ENCODE data around the gene HOTAIR. TPM values are rescaled to one million over a fixed set of nuclear protein-coding genes. Genes with fewer than 3 reads are reported as not detected.

Gene HOTAIR
- total and polyA plus RNA-seq, 8 donors = not detected

DNA sequence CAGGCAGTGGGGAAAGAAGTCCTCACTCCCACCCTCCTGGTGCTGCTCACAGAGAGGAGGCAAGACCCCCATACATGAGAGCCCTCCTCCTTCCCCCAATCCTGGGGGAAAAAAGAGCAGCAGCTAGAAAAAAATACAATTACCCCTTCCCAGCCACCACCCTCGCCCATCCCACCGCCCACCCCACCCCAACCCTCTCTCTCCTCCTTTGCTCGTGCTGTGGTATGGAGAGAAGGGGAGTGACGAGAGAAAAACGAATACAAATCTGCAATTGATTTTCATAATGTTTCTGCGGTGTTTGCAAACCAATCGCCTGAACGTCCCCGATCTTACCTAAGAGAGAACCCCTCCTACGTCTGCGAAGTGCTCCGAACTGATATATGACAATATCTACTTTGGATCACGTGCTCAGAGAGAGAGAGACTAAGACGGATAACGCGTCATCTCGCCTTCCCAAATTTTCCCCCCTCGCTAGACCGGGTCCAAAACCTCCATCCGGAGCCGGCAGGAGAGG lies 2.0 kb downstream of the HOTAIR start, which contains the start of gene HOXC11:
TSS of gene HOXC11 (plus strand) at position 405 of the 514 bp plus-strand sequence. CDS start 116 bp downstream, outside the sequence.
- Histone ChIP-seq H3K4me3 (peak within 1 kb of the TSS in 3 of 4 donors; percentile 18 to 43 (median 35)), H3K36me3 (no peaks in the 10 kb centered on the region), H3K9me3 (peaks cover 0 to 15% (median 0%) of the 10 kb centered on the region in 4 donors), H3K27me3 (peaks cover 52 to 100% (median 100%) of the 10 kb centered on the region in 3 donors), H3K27ac (no peak within 1 kb of the TSS), H3K4me1 (peaks cover 23 to 30% (median 28%) of the 10 kb centered on the region in 4 donors)
- WGBS, 5 donors = 7 to 21% (median 8%) methylated on average over 21 of the region's 21 CpGs
- no peak for DNase-seq
- intact Hi-C loops (cut with DNase I; ENCODE audit: low total_unique reads) = no loop called here
- TF ChIP-seq, protein P1, sequence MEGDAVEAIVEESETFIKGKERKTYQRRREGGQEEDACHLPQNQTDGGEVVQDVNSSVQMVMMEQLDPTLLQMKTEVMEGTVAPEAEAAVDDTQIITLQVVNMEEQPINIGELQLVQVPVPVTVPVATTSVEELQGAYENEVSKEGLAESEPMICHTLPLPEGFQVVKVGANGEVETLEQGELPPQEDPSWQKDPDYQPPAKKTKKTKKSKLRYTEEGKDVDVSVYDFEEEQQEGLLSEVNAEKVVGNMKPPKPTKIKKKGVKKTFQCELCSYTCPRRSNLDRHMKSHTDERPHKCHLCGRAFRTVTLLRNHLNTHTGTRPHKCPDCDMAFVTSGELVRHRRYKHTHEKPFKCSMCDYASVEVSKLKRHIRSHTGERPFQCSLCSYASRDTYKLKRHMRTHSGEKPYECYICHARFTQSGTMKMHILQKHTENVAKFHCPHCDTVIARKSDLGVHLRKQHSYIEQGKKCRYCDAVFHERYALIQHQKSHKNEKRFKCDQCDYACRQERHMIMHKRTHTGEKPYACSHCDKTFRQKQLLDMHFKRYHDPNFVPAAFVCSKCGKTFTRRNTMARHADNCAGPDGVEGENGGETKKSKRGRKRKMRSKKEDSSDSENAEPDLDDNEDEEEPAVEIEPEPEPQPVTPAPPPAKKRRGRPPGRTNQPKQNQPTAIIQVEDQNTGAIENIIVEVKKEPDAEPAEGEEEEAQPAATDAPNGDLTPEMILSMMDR (IDR thresholded peaks at IDR 0.05) = no peak
- TF ChIP-seq POLR2AphosphoS5 (IDR thresholded peaks at IDR 0.05) = no peak
- no peak for TF ChIP-seq EP300 (IDR thresholded peaks at IDR 0.05)
- TF ChIP-seq POLR2A (IDR thresholded peaks at IDR 0.05) = no peak

DNA sequence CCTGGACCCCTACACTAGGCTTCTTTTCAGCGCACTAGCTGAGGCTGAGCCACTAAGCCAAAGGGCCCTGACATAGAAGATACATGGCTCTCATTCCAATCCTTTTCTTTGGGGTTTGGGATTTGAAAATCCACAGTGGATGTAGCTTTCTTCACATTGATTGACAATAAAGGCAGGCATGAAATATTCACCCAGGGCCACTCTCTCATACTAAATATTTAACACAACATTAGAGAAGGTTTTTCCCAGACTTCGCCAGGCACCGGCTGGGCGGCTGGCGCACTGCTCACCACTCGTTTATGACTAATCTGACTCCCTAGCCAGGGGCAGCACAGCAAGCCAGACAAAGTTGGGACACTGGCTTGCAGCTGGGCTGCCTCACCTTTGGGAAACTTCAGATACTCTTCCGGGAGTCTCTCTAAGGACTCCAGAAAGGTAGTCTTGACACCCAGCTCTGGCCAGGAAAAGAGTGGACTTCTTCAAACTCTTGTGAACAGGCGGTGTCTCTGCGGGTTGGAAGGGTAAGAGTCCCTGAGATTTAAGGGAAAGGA lies 2.5 kb downstream of the HOTAIR start:
- intact Hi-C loops (cut with DNase I; ENCODE audit: low total_unique reads) = no loop called here
- no peak for TF ChIP-seq POLR2A (IDR thresholded peaks at IDR 0.05)
- TF ChIP-seq POLR2AphosphoS5 (IDR thresholded peaks at IDR 0.05) = no peak
- TF ChIP-seq, protein P1 (IDR thresholded peaks at IDR 0.05) = no peak
- TF ChIP-seq EP300 (IDR thresholded peaks at IDR 0.05) = no peak
- WGBS, 5 donors = 22 to 26% (median 25%) methylated on average over 9 of the region's 9 CpGs
- Histone ChIP-seq H3K27ac (no peak overlapping the region), H3K36me3 (no peaks in the 10 kb centered on the region), H3K27me3 (peaks cover 54 to 100% (median 100%) of the 10 kb centered on the region in 3 donors), H3K9me3 (peaks cover 0 to 15% (median 0%) of the 10 kb centered on the region in 4 donors), H3K4me1 (peaks cover 23 to 30% (median 28%) of the 10 kb centered on the region in 4 donors), H3K4me3 (no peak overlapping the region)
- DNase-seq = no peak

DNA sequence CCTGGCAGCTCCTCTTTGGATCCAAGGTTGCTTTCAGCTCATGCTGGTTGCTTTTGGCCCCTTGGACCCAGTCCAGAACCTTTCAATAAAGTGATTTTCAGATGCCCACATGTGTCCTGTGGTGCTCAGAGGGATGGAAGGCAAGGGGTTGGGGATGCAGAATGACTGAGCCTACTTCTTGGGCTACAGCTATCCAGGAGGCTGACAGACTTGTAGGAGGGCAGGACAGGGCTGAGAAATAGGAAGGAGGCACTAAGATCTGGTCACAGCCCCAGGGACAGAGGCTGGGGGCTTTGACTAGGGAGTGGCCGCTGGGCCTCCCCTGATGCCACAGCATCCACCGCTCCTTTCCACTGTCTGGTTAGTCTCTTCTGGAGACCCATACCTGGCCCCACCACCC lies 3.1 kb downstream of the HOTAIR start:
- intact Hi-C loops (cut with DNase I; ENCODE audit: low total_unique reads) = no loop called here
- WGBS, 5 donors = 38 to 48% (median 46%) methylated on average over 2 of the region's 2 CpGs
- DNase-seq = no peak
- peaks cover 59 to 100% (median 100%) of the 10 kb centered on the region in 3 donors for H3K27me3 ChIP-seq
- no peak overlapping the region for H3K27ac ChIP-seq
- H3K9me3 ChIP-seq = peaks cover 0 to 15% (median 0%) of the 10 kb centered on the region in 4 donors
- H3K4me1 ChIP-seq = peaks cover 24 to 32% (median 29%) of the 10 kb centered on the region in 4 donors
- H3K4me3 ChIP-seq = no peak overlapping the region
- TF ChIP-seq EP300 (IDR thresholded peaks at IDR 0.05) (no peak), POLR2AphosphoS5 (IDR thresholded peaks at IDR 0.05) (no peak), POLR2A (IDR thresholded peaks at IDR 0.05) (no peak)
- TF ChIP-seq, protein P1 (IDR thresholded peaks at IDR 0.05) = no peak
- no peaks in the 10 kb centered on the region for H3K36me3 ChIP-seq

DNA sequence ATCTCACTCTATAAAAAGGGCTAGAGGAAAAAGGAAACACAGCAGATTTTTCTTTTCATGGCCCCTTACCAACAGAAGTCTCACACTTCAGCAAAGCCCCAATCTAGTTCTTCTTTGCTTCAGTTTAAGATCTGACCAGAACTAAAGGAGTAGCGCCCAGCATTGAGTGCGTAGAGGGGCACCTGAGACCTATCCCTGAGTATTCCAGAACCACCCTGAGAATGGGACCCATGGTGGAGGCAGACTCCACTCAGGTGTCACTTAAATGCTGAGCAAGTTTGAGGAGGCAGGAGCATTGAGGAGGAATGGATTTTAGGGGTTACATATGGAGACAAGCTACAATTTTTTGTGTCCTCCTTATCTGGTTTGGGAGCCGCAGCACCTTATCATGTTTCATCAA lies 3.6 kb downstream of the HOTAIR start:
- intact Hi-C loops (cut with DNase I; ENCODE audit: low total_unique reads) = no loop called here
- DNase-seq = no peak
- H3K36me3 ChIP-seq = no peaks in the 10 kb centered on the region
- no peak overlapping the region for H3K27ac ChIP-seq
- TF ChIP-seq, protein P1 (IDR thresholded peaks at IDR 0.05) = no peak
- TF ChIP-seq EP300 (IDR thresholded peaks at IDR 0.05) (no peak), POLR2A (IDR thresholded peaks at IDR 0.05) (no peak), POLR2AphosphoS5 (IDR thresholded peaks at IDR 0.05) (no peak)
- 54 to 74% (median 64%) methylated on average over 3 of the region's 3 CpGs for WGBS, 5 donors
- H3K4me3 ChIP-seq = no peak overlapping the region
- H3K4me1 ChIP-seq = peaks cover 27 to 38% (median 35%) of the 10 kb centered on the region in 4 donors
- H3K9me3 ChIP-seq = peaks cover 0 to 15% (median 0%) of the 10 kb centered on the region in 4 donors
- H3K27me3 ChIP-seq = peaks cover 60 to 100% (median 100%) of the 10 kb centered on the region in 3 donors

Data from stomach (tissue), 9 donors.